Vagina (tissue), 2 donors: ENCODE measurements around the gene TRA2A.

Experiments used
- POLR2AphosphoS5 ChIP-seq, 2 donors: sonication (generic); formaldehyde crosslinking; IDR thresholded peaks; one replicate each; pipeline ENCODE4 v1.9.0; 2017; ENCODE audit warnings: antibody characterized with exemption in 2 of 2, mild to moderate bottlenecking in 2 of 2, low read depth in 1 of 2; ENCODE audit not compliant: insufficient read depth in 1 of 2
- TF ChIP-seq, protein P1 (sequence below), 3 experiments: fragments of 450-650 bp in 2 of 3; fragments of 200-600 bp in 1 of 3; sonication (generic) in 1 of 3; IDR thresholded peaks; one replicate each; pipeline ENCODE4 v1.5.1; 2017 to 2019; ENCODE audit warnings: antibody characterized with exemption in 3 of 3, mild to moderate bottlenecking in 2 of 3, moderate library complexity in 2 of 3

DNA sequence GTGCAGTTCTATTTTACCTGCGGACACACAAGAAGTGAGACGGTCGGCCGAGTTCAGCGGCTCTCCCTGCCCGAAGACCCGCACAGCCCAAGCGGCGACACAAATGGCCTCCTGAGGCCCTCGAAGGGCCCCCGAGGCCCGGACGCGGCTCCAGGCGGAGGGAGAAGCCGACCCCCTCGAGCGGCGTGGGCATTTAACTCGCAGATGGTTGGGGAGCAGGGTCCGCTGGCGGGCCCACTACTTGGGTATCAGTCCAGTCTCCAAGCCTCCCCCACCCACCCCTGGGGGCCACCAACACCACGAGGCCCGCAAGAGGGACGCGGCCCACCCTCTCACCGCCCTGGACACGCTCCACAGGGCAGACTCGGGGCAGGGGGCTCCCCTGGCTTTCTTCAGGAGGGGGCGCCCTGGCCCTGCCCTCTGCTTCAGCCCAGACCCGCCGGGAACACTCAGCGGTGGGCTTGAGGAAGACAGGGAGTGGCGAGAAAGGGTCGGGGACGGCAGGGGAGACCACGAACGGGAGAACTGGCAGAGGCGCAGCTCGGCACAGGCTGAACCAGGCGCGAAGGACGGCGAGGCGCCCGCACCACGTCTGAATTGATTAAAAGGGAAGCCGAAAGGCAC, 63.1 kb downstream of the TRA2A start:
- TF ChIP-seq, protein P1, sequence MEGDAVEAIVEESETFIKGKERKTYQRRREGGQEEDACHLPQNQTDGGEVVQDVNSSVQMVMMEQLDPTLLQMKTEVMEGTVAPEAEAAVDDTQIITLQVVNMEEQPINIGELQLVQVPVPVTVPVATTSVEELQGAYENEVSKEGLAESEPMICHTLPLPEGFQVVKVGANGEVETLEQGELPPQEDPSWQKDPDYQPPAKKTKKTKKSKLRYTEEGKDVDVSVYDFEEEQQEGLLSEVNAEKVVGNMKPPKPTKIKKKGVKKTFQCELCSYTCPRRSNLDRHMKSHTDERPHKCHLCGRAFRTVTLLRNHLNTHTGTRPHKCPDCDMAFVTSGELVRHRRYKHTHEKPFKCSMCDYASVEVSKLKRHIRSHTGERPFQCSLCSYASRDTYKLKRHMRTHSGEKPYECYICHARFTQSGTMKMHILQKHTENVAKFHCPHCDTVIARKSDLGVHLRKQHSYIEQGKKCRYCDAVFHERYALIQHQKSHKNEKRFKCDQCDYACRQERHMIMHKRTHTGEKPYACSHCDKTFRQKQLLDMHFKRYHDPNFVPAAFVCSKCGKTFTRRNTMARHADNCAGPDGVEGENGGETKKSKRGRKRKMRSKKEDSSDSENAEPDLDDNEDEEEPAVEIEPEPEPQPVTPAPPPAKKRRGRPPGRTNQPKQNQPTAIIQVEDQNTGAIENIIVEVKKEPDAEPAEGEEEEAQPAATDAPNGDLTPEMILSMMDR (IDR thresholded peaks at IDR 0.05), result no peak
- TF ChIP-seq POLR2AphosphoS5 (IDR thresholded peaks at IDR 0.05; ENCODE audit: insufficient read depth in 1 of 2, low read depth in 1 of 2), result no peak
